KMS-11 (cell line): ENCODE measurements around the gene CTXN3.

Source experiments
- H2AFZ ChIP-seq: fragments of 200-600 bp; sonication (generic); 2 replicates; pipeline ENCODE4 v1.6.1; 2016; ENCODE audit warnings: antibody characterized with exemption, mixed run types, low read depth
- H3K27ac ChIP-seq: fragments of 200-600 bp; sonication (generic); 2 replicates; pipeline ENCODE4 v1.6.1; 2016; ENCODE audit warnings: mild to moderate bottlenecking, mixed run types
- H3K27me3 ChIP-seq: fragments of 200-600 bp; sonication (generic); 2 replicates; pipeline ENCODE4 v1.6.1; 2017; ENCODE audit warnings: mild to moderate bottlenecking, low read depth, mixed run types, moderate library complexity; ENCODE audit not compliant: insufficient read depth
- H3K36me3 ChIP-seq: fragments of 200-600 bp; sonication (generic); 2 replicates; pipeline ENCODE4 v1.6.1; 2017; ENCODE audit warnings: mild to moderate bottlenecking, mixed run types; ENCODE audit not compliant: insufficient read depth
- H3K4me1 ChIP-seq: fragments of 200-600 bp; sonication (generic); 2 replicates; pipeline ENCODE4 v1.6.1; 2016; ENCODE audit warnings: mild to moderate bottlenecking, low read depth, mixed run types; ENCODE audit not compliant: poor library complexity, severe bottlenecking
- H3K4me2 ChIP-seq: fragments of 200-600 bp; sonication (generic); 2 replicates; pipeline ENCODE4 v1.7.0; 2016; ENCODE audit warnings: mild to moderate bottlenecking, mixed run types
- H3K4me3 ChIP-seq: fragments of 200-600 bp; sonication (generic); IDR thresholded peaks from 2 replicates; pipeline ENCODE4 v1.6.1; 2017; ENCODE audit warnings: low read depth, low read length, mixed read lengths; ENCODE audit not compliant: insufficient read depth
- H3K79me2 ChIP-seq: fragments of 200-600 bp; sonication (generic); 2 replicates; pipeline ENCODE4 v1.6.1; 2016; ENCODE audit warnings: low read depth, mixed run types; ENCODE audit not compliant: insufficient read depth
- H3K9ac ChIP-seq: fragments of 200-600 bp; sonication (generic); 2 replicates; pipeline ENCODE4 v1.6.1; 2016; ENCODE audit warnings: mild to moderate bottlenecking, mixed run types
- H4K20me1 ChIP-seq: fragments of 200-600 bp; sonication (generic); 2 replicates; pipeline ENCODE4 v1.6.1; 2016; ENCODE audit warnings: mild to moderate bottlenecking, mixed run types; ENCODE audit not compliant: insufficient read depth
- CTCF ChIP-seq: fragments of 200-600 bp; sonication (generic); conservative IDR thresholded peaks from 2 replicates; pipeline ENCODE4 v1.6.1; 2017; ENCODE audit warnings: low read depth, mild to moderate bottlenecking, antibody characterized with exemption, low read length, moderate library complexity, mixed read lengths

CTXN3 gene

GRCh38 chr5:127680595-127680994, 31.7 kb downstream of the CTXN3 start:
- Histone ChIP-seq H2AFZ (no peak overlapping the region), H4K20me1 (no peaks in the 10 kb centered on the region), H3K27me3 (no peaks in the 10 kb centered on the region), H3K79me2 (no peaks in the 10 kb centered on the region), H3K4me3 (no peak overlapping the region), H3K9ac (no peak overlapping the region), H3K27ac (no peak overlapping the region), H3K36me3 (no peaks in the 10 kb centered on the region), H3K4me1 (no peaks in the 10 kb centered on the region), H3K4me2 (no peak overlapping the region)
- no peak for TF ChIP-seq CTCF

GRCh38 chr5:127683008-127683407, 34.1 kb downstream of the CTXN3 start:
- Histone ChIP-seq H3K36me3 (no peaks in the 10 kb centered on the region), H3K79me2 (no peaks in the 10 kb centered on the region), H3K27ac (no peak overlapping the region), H3K4me3 (no peak overlapping the region), H2AFZ (no peak overlapping the region), H3K4me2 (no peak overlapping the region), H3K27me3 (no peaks in the 10 kb centered on the region), H3K4me1 (no peaks in the 10 kb centered on the region), H3K9ac (no peak overlapping the region), H4K20me1 (no peaks in the 10 kb centered on the region)
- no peak for TF ChIP-seq CTCF

GRCh38 chr5:127684726-127685467, 36.0 kb downstream of the CTXN3 start:
- Histone ChIP-seq H4K20me1 (no peaks in the 10 kb centered on the region), H3K27ac (no peak overlapping the region), H3K4me3 (no peak overlapping the region), H3K79me2 (no peaks in the 10 kb centered on the region), H3K4me2 (no peak overlapping the region), H2AFZ (no peak overlapping the region), H3K4me1 (no peaks in the 10 kb centered on the region), H3K36me3 (no peaks in the 10 kb centered on the region), H3K27me3 (no peaks in the 10 kb centered on the region), H3K9ac (no peak overlapping the region)
- no peak for TF ChIP-seq CTCF

GRCh38 chr5:127685662-127686061, 36.8 kb downstream of the CTXN3 start:
- no peaks in the 10 kb centered on the region for H3K36me3 ChIP-seq
- H3K4me3 ChIP-seq: no peak overlapping the region
- H3K4me2 ChIP-seq: no peak overlapping the region
- TF ChIP-seq CTCF: no peak
- H3K79me2 ChIP-seq: no peaks in the 10 kb centered on the region
- H2AFZ ChIP-seq: no peak overlapping the region
- H3K27me3 ChIP-seq: no peaks in the 10 kb centered on the region
- H4K20me1 ChIP-seq: no peaks in the 10 kb centered on the region
- H3K9ac ChIP-seq: no peak overlapping the region
- no peaks in the 10 kb centered on the region for H3K4me1 ChIP-seq
- H3K27ac ChIP-seq: no peak overlapping the region
